ENCODE measurements around the gene CCL18.

GRCh38 chr17:36019423-36019822 is 44.6 kb upstream of the CCL18 start:
- TF ChIP-seq CTCF (IDR thresholded peaks at IDR 0.05) = no peak
- no peak for TF ChIP-seq POLR2A (IDR thresholded peaks at IDR 0.05)
- TF ChIP-seq EP300 (IDR thresholded peaks at IDR 0.05) = no peak
- no peak for TF ChIP-seq POLR2AphosphoS5 (IDR thresholded peaks at IDR 0.05)

Data from sigmoid colon (tissue), 4 donors.